HepG2 (cell line): ENCODE measurements around the gene NSFL1C. TPM values are rescaled to one million over a fixed set of nuclear protein-coding genes. Genes with fewer than 3 reads are reported as not detected.

ENCODE experiments used
- ATAC-seq: fragments of 200-7000 bp; cut with Tn5 transposase; 3 replicates; pipeline ENCODE4 v1.9.1; 2020; ENCODE audit warnings: mild to moderate bottlenecking, moderate library complexity
- BruUV-seq: library from RNA; stranded (reverse); fragments of 400-500 nt; replicated peaks from 2 replicates; lab custom pipeline; 2021; lab: Mats Ljungman, UMichigan
- CTCF ChIA-PET: fragments of 300-600 bp; formaldehyde crosslinking; extraction: SDS; loops from one replicate; lab custom pipeline; 2021; ENCODE audit warnings: low total read pairs, inconsistent platforms, low intra/inter-chr PET ratio; lab: Yijun Ruan, JAX
- POLR2A ChIA-PET: fragments of 350-600 bp; sonication (Branson Sonifier 250); formaldehyde crosslinking; loops from one replicate; lab custom pipeline; 2020; ENCODE audit warnings: antibody characterized with exemption, inconsistent platforms; lab: Yijun Ruan, JAX
- DNase-seq: peaks from one replicate; pipeline ENCODE4 v3.0.0-alpha.2; 2015; ENCODE audit warnings: low spot score
- FAIRE-seq: peaks from 3 replicates; lab custom pipeline; 2011; peaks lifted over from hg19 to GRCh38; lab: Jason Lieb, UNC
- H2AFZ ChIP-seq: one replicate; pipeline ENCODE4 v1.6.1; 2011; ENCODE audit warnings: low read length, inconsistent platforms
- H3K27ac ChIP-seq: fragments of 300-600 bp; 3 replicates; pipeline ENCODE4 v1.8.0; 2011; ENCODE audit warnings: mixed run types, mild to moderate bottlenecking, mixed read lengths, low read length, inconsistent platforms; ENCODE audit not compliant: insufficient read depth; ENCODE audit errors: extremely low read length
- H3K27me3 ChIP-seq, 2 experiments: fragments of 200-600 bp in 1 of 2; 2 replicates in 1 of 2; 3 replicates in 1 of 2; pipeline versions ENCODE4 v1.6.0 to v1.8.0; 2011; ENCODE audit warnings: low read length in 2 of 2, mild to moderate bottlenecking in 2 of 2, moderate library complexity in 2 of 2, inconsistent platforms in 1 of 2; ENCODE audit not compliant: insufficient read depth in 2 of 2, control insufficient read depth in 1 of 2
- H3K36me3 ChIP-seq, 2 experiments: fragments of 200-600 bp in 1 of 2; replicated peaks in 1 of 2; 2 replicates in 1 of 2; 3 replicates in 1 of 2; pipeline versions ENCODE4 v1.5.1 to v1.8.0; 2011; ENCODE audit warnings: low read length in 2 of 2, inconsistent platforms in 1 of 2; ENCODE audit not compliant: insufficient read depth in 2 of 2, control insufficient read depth in 1 of 2
- H3K4me1 ChIP-seq: 2 replicates; pipeline ENCODE4 v1.5.1; 2012; ENCODE audit warnings: low read length, inconsistent platforms; ENCODE audit not compliant: insufficient read depth
- H3K4me2 ChIP-seq: 2 replicates; pipeline ENCODE4 v1.6.0; 2011; ENCODE audit warnings: low read depth, low read length, inconsistent platforms
- H3K4me3 ChIP-seq, 3 experiments: fragments of 200-600 bp in 1 of 3; sonication (generic), shearing (Covaris generic) in 1 of 3; replicated peaks in 1 of 3; 2 replicates each; pipeline ENCODE4 v1.5.1; 2011 to 2016; ENCODE audit warnings: low read length in 3 of 3, inconsistent platforms in 2 of 3, low read depth in 2 of 3, mild to moderate bottlenecking in 2 of 3, control low read depth in 1 of 3, mixed read lengths in 1 of 3; ENCODE audit not compliant: insufficient read depth in 1 of 3
- H3K79me2 ChIP-seq: one replicate; pipeline ENCODE4 v1.6.1; 2011; ENCODE audit warnings: low read length, inconsistent platforms; ENCODE audit not compliant: insufficient read depth
- H3K9ac ChIP-seq: 2 replicates; pipeline ENCODE4 v1.6.0; 2011; ENCODE audit warnings: mild to moderate bottlenecking, low read depth, low read length, inconsistent platforms; ENCODE audit not compliant: insufficient read depth
- H3K9me3 ChIP-seq: 2 replicates; pipeline ENCODE4 v1.5.1; 2012; ENCODE audit warnings: mild to moderate bottlenecking, low read length
- H4K20me1 ChIP-seq: 2 replicates; pipeline ENCODE4 v1.6.0; 2011; ENCODE audit warnings: inconsistent platforms, mild to moderate bottlenecking, low read length, moderate library complexity; ENCODE audit not compliant: insufficient read depth
- DBP ChIP-seq: sonication (generic); formaldehyde crosslinking; IDR thresholded peaks from 2 replicates; pipeline ENCODE4 v1.4.0; 2020; ENCODE audit warnings: missing genetic modification reagents; ENCODE audit errors: not compliant biosample characterization
- EHMT2 ChIP-seq: fragments of 200-600 bp; sonication (generic); IDR thresholded peaks from 2 replicates; pipeline ENCODE4 v1.7.0; 2017; ENCODE audit warnings: antibody characterized with exemption, low read depth, low read length, borderline replicate concordance
- FOSL2 ChIP-seq: sonication (generic); formaldehyde crosslinking; IDR thresholded peaks from 2 replicates; pipeline ENCODE4 v1.4.0; 2020; ENCODE audit warnings: missing genetic modification reagents
- NFATC3 ChIP-seq: sonication (generic); formaldehyde crosslinking; IDR thresholded peaks from 2 replicates; pipeline ENCODE4 v1.5.1; 2020; ENCODE audit warnings: mild to moderate bottlenecking, missing genetic modification reagents
- SAP130 ChIP-seq: IDR thresholded peaks from 2 replicates; pipeline ENCODE4 v1.6.1; 2016; ENCODE audit warnings: low read depth
- ZNF292 ChIP-seq: sonication (generic); formaldehyde crosslinking; IDR thresholded peaks from 2 replicates; pipeline ENCODE4 v1.8.1; 2022; ENCODE audit warnings: mild to moderate bottlenecking, low read depth, missing genetic modification reagents, borderline replicate concordance
- ZNF446 ChIP-seq: sonication (generic); formaldehyde crosslinking; IDR thresholded peaks from 2 replicates; pipeline ENCODE4 v1.5.0; 2020; ENCODE audit warnings: mild to moderate bottlenecking, missing genetic modification reagents
- ZNF674 ChIP-seq: sonication (generic); formaldehyde crosslinking; IDR thresholded peaks from 2 replicates; pipeline ENCODE4 v1.5.0; 2020; ENCODE audit warnings: low read depth, mild to moderate bottlenecking, missing genetic modification reagents
- WGBS: methylation state at CpG from one replicate; pipeline ENCODE4 v1.1.6; 2017; ENCODE audit warnings: low lambda C conversion rate; 5-methylcytosine and 5-hydroxymethylcytosine counted together
- in situ Hi-C: cut with HindIII; loops from 2 replicates; pipeline ENCODE4 v1.10.0; 2017; ENCODE audit warnings: low pct_unique_long_range_greater_than_20kb; ENCODE audit not compliant: extremely low pct_ligation_motif_present
- intact Hi-C: fragments of 100-400 bp; cut with micrococcal nuclease; formaldehyde crosslinking; loops from one replicate; pipeline ENCODE4 v1.10.0; 2022; ENCODE audit not compliant: unreplicated experiment
- polyA plus RNA-seq, 8 experiments: library from polyadenylated mRNA; depleted of rRNA in 3 of 8; stranded (reverse) in 7 of 8; unstranded in 1 of 8; fragments of >200 nt; fragmentation: Illumina TruSeq in 4 of 8; extraction: Trizol in 4 of 8; gene quantifications; 2 replicates each; pipeline versions ENCODE4 v1.2.1 to v1.2.3, GENCODE V29; 2011 to 2016; ENCODE audit warnings: low read depth in 4 of 8, missing spikeins in 1 of 8, mixed read lengths in 1 of 8; ENCODE audit not compliant: insufficient read depth in 1 of 8
- total RNA-seq, 5 experiments: library from RNA; depleted of rRNA; stranded (reverse); fragments of >200 nt; fragmentation: Illumina TruSeq; extraction: Trizol; gene quantifications; 2 replicates each; pipeline ENCODE4 v1.2.3, GENCODE V29; 2016; ENCODE audit warnings: low read depth in 1 of 5
- TF ChIP-seq, protein P1 (sequence below): sonication (generic); formaldehyde crosslinking; IDR thresholded peaks from 2 replicates; pipeline ENCODE4 v1.8.0; 2022; ENCODE audit warnings: mild to moderate bottlenecking, missing genetic modification reagents; ENCODE audit not compliant: insufficient replicate concordance
- TF ChIP-seq, protein P2 (sequence below): sonication (generic); formaldehyde crosslinking; IDR thresholded peaks from 2 replicates; pipeline ENCODE4 v1.4.0; 2020; ENCODE audit warnings: low read depth, missing genetic modification reagents

Gene NSFL1C
- total and polyA plus RNA-seq, 2 of the 13 experiments (the other 11 are each of a cell fraction or from before 2014, with no cell fraction given) = 22.9 to 62.7 TPM

GRCh38 chr20:1417273-1417672, 49.4 kb downstream of the NSFL1C start:
- peaks cover 19% of the 10 kb centered on the region for H3K4me1 ChIP-seq
- H3K36me3 ChIP-seq = no peaks in the 10 kb centered on the region
- no peak overlapping the region for H3K9ac ChIP-seq
- H3K9me3 ChIP-seq = no peaks in the 10 kb centered on the region
- H3K27ac ChIP-seq = no peak overlapping the region
- no peak overlapping the region; the same call in 1 of the 2 replicates for H3K4me2 ChIP-seq
- H4K20me1 ChIP-seq = no peaks in the 10 kb centered on the region
- ATAC-seq = peak; percentile 52
- TF ChIP-seq DBP = no peak
- no peak for TF ChIP-seq ZNF674 (CRISPR knock-in tag)
- TF ChIP-seq, protein P1, sequence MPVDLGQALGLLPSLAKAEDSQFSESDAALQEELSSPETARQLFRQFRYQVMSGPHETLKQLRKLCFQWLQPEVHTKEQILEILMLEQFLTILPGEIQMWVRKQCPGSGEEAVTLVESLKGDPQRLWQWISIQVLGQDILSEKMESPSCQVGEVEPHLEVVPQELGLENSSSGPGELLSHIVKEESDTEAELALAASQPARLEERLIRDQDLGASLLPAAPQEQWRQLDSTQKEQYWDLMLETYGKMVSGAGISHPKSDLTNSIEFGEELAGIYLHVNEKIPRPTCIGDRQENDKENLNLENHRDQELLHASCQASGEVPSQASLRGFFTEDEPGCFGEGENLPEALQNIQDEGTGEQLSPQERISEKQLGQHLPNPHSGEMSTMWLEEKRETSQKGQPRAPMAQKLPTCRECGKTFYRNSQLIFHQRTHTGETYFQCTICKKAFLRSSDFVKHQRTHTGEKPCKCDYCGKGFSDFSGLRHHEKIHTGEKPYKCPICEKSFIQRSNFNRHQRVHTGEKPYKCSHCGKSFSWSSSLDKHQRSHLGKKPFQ (CRISPR knock-in tag) = no peak
- TF ChIP-seq ZNF292 (CRISPR knock-in tag) = no peak
- TF ChIP-seq, protein P2, sequence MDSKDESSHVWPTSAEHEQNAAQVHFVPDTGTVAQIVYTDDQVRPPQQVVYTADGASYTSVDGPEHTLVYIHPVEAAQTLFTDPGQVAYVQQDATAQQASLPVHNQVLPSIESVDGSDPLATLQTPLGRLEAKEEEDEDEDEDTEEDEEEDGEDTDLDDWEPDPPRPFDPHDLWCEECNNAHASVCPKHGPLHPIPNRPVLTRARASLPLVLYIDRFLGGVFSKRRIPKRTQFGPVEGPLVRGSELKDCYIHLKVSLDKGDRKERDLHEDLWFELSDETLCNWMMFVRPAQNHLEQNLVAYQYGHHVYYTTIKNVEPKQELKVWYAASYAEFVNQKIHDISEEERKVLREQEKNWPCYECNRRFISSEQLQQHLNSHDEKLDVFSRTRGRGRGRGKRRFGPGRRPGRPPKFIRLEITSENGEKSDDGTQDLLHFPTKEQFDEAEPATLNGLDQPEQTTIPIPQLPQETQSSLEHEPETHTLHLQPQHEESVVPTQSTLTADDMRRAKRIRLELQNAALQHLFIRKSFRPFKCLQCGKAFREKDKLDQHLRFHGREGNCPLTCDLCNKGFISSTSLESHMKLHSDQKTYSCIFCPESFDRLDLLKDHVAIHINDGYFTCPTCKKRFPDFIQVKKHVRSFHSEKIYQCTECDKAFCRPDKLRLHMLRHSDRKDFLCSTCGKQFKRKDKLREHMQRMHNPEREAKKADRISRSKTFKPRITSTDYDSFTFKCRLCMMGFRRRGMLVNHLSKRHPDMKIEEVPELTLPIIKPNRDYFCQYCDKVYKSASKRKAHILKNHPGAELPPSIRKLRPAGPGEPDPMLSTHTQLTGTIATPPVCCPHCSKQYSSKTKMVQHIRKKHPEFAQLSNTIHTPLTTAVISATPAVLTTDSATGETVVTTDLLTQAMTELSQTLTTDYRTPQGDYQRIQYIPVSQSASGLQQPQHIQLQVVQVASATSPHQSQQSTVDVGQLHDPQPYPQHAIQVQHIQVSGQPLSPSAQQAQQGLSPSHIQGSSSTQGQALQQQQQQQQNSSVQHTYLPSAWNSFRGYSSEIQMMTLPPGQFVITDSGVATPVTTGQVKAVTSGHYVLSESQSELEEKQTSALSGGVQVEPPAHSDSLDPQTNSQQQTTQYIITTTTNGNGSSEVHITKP (CRISPR knock-in tag) = peak; percentile 77; the same call in 1 of the 2 replicates
- TF ChIP-seq ZNF446 (CRISPR knock-in tag) = no peak
- TF ChIP-seq FOSL2 = peak; percentile 51; the same call in 1 of the 2 replicates
- no peak for TF ChIP-seq EHMT2
- no peak for TF ChIP-seq NFATC3 (CRISPR knock-in tag)
- TF ChIP-seq SAP130 (CRISPR knock-in tag) = peak; percentile 35; the same call in 1 of the 2 replicates
- no peaks in the 10 kb centered on the region for H3K27me3 ChIP-seq
- H3K4me3 ChIP-seq = no peak overlapping the region
- peak; percentile 70 for DNase-seq
- in situ Hi-C loops (no loop called here), intact Hi-C loops (no loop called here)
- no TSS peak for BruUV-seq
- POLR2A ChIA-PET = no interaction called here
- WGBS = 69% methylated on average over 5 of the region's 5 CpGs
- H3K79me2 ChIP-seq = no peaks in the 10 kb centered on the region
- CTCF ChIA-PET = no interaction called here
- H2AFZ ChIP-seq = no peak overlapping the region
- no peak for FAIRE-seq
